Mucosa of rectum (tissue), 2 donors: ENCODE measurements around the gene NKD1.

Experiments used
- H3K27ac ChIP-seq, 2 donors: one replicate each; pipeline ENCODE4 v1.7.0; 2013; ENCODE audit warnings: inconsistent platforms in 2 of 2, low read depth in 2 of 2, low read length in 2 of 2
- H3K27me3 ChIP-seq, 2 donors: one replicate each; pipeline ENCODE4 v1.7.0; 2013; ENCODE audit warnings: low read length in 2 of 2; ENCODE audit not compliant: control insufficient read depth in 2 of 2, insufficient read depth in 2 of 2
- H3K36me3 ChIP-seq, 2 donors: one replicate each; pipeline ENCODE4 v1.7.0; 2013; ENCODE audit warnings: low read length in 2 of 2; ENCODE audit not compliant: control insufficient read depth in 2 of 2, insufficient read depth in 2 of 2
- H3K4me1 ChIP-seq, 2 donors: one replicate each; pipeline ENCODE4 v1.7.0; 2013; ENCODE audit warnings: low read length in 2 of 2, mild to moderate bottlenecking in 1 of 2; ENCODE audit not compliant: control insufficient read depth in 2 of 2, insufficient read depth in 2 of 2
- H3K4me3 ChIP-seq, 2 donors: one replicate each; pipeline ENCODE4 v1.7.0; 2013; ENCODE audit warnings: low read length in 2 of 2
- H3K9ac ChIP-seq, 2 donors: one replicate each; pipeline ENCODE4 v1.7.0; 2013; ENCODE audit warnings: low read length in 2 of 2, low read depth in 1 of 2, mild to moderate bottlenecking in 1 of 2
- H3K9me3 ChIP-seq, 2 donors: one replicate each; pipeline ENCODE4 v1.7.0; 2013; ENCODE audit warnings: low read length in 2 of 2; ENCODE audit not compliant: control insufficient read depth in 2 of 2
- donor health status: healthy.
- donor health status: Normal muscosa, but diverticular disease.

NKD1 gene

DNA sequence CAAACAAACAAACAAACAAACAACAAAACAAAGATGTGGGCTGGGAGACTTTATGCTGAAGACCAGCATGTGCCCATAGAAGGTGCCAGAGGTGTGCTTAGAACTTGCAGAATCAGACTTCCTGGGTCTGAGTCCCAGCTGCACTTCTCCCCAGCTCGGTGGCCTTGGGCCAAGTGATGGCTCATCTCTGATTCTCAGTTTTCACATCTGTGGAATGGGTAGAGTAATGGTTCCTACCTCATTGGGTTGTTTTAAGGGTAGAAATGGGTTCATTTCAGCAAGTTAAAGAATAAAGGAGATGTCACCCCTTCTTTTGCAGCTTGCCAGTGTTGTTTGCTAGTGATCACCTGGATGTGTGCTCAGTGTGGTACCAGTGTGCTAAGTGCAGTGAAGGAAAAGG, 10.7 kb downstream of the NKD1 start:
- Histone ChIP-seq H3K4me3 (no peak overlapping the region), H3K9me3 (peaks cover 0 to 2% of the 10 kb centered on the region in 2 donors), H3K4me1 (no peaks in the 10 kb centered on the region), H3K9ac (no peak overlapping the region), H3K36me3 (no peaks in the 10 kb centered on the region), H3K27ac (no peak overlapping the region), H3K27me3 (no peaks in the 10 kb centered on the region)

DNA sequence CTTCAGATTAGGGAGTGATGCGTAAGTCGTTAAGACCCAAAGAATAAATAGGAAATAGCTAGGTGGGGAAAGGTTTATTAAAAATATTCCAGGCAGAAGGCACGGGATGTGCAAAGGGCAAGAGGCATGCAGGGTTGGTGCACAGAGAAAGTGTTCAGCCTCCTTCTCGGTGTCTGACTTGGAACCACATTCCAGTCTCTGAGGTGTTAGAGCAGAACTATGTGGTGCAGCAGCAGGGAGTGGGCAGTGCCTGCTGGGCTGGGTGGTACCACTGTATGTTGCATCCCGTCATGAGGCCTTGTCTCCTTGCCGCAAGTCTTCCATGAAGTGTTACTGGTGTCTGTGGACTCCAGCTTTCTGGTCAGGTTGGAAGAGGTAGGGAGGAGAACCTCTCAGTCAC, 11.1 kb downstream of the NKD1 start:
- H3K9ac ChIP-seq, result no peak overlapping the region
- H3K4me1 ChIP-seq, result no peaks in the 10 kb centered on the region
- no peaks in the 10 kb centered on the region for H3K27me3 ChIP-seq
- H3K9me3 ChIP-seq, result peaks cover 0 to 2% of the 10 kb centered on the region in 2 donors
- no peaks in the 10 kb centered on the region for H3K36me3 ChIP-seq
- no peak overlapping the region for H3K27ac ChIP-seq
- no peak overlapping the region for H3K4me3 ChIP-seq

- Histone ChIP-seq H3K27me3 (no peaks in the 10 kb centered on the region), H3K4me1 (no peaks in the 10 kb centered on the region), H3K36me3 (no peaks in the 10 kb centered on the region), H3K9me3 (peaks cover 0 to 2% of the 10 kb centered on the region in 2 donors), H3K4me3 (no peak overlapping the region), H3K27ac (no peak overlapping the region), H3K9ac (no peak overlapping the region)
These were observed 11.8 kb downstream of the NKD1 start for GRCh38 chr16:50559804-50560514.

- no peaks in the 10 kb centered on the region for H3K27me3 ChIP-seq
- no peak overlapping the region for H3K27ac ChIP-seq
- no peaks in the 10 kb centered on the region for H3K36me3 ChIP-seq
These were observed 13.0 kb downstream of the NKD1 start for GRCh38 chr16:50560903-50561863.

DNA sequence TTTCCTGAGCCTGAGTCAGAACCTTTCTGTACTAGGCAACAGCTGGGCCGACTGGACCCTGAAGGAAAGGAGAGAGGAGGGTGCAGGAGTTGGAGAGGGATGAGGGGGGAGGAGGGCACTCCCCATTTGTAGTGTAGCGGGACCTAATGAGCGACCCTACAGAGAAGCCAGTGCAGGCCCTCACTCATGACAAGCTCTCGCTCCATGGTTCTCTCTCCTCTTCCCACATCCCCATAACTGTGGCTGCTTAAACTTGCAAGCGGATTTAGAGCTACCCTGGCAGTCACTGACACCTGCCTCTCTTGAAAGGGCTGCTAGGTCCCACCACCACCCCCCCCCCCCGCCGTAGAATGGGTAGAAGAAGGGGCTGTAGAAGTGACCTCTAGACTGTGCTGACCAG, 14.5 kb downstream of the NKD1 start:
- no peaks in the 10 kb centered on the region for H3K4me1 ChIP-seq
- no peak overlapping the region for H3K9ac ChIP-seq
- no peak overlapping the region for H3K4me3 ChIP-seq
- no peak overlapping the region for H3K27ac ChIP-seq
- no peaks in the 10 kb centered on the region for H3K27me3 ChIP-seq
- H3K36me3 ChIP-seq, result no peaks in the 10 kb centered on the region
- H3K9me3 ChIP-seq, result peaks cover 0 to 2% of the 10 kb centered on the region in 2 donors

More at GRCh38 chr16:50560903-50561863, 13.0 kb downstream of the NKD1 start:
- Histone ChIP-seq H3K9me3 (peaks cover 0 to 2% of the 10 kb centered on the region in 2 donors), H3K4me3 (no peak overlapping the region), H3K9ac (no peak overlapping the region), H3K4me1 (no peaks in the 10 kb centered on the region)

- Histone ChIP-seq H3K36me3 (no peaks in the 10 kb centered on the region), H3K27me3 (no peaks in the 10 kb centered on the region), H3K27ac (no peak overlapping the region), H3K4me3 (no peak overlapping the region), H3K4me1 (no peaks in the 10 kb centered on the region), H3K9ac (no peak overlapping the region), H3K9me3 (peaks cover 0 to 2% of the 10 kb centered on the region in 2 donors)
These were observed 15.8 kb downstream of the NKD1 start for GRCh38 chr16:50563989-50564388.

DNA sequence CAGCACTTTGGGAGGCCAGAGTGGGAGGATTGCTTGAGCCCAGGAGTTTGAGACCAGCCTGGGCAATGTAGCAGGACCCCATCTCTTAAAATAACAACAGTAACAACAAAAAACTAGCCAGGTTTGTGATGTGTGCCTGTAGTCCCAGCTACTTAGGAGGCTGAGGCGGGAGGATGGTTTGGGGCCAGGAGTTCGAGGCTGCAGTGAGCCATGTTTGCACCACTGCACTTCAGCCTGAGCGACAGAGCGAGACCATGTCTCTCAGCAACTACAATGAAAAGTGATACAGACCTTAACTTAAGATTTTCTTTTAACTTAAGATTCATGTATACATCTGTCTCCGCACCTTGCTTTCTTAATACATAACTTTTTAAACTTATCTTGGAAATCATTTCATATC, 17.2 kb downstream of the NKD1 start:
- H3K27me3 ChIP-seq, result no peaks in the 10 kb centered on the region

GRCh38 chr16:50566014-50566962, 18.1 kb downstream of the NKD1 start:
- Histone ChIP-seq H3K4me1 (no peaks in the 10 kb centered on the region), H3K27ac (no peak overlapping the region)

More for the DNA sequence above, 17.2 kb downstream of the NKD1 start:
- no peak overlapping the region for H3K9ac ChIP-seq
- H3K4me3 ChIP-seq, result no peak overlapping the region
- H3K9me3 ChIP-seq, result peaks cover 0 to 2% of the 10 kb centered on the region in 2 donors
- H3K4me1 ChIP-seq, result no peaks in the 10 kb centered on the region
- no peak overlapping the region for H3K27ac ChIP-seq
- no peaks in the 10 kb centered on the region for H3K36me3 ChIP-seq

GRCh38 chr16:50567651-50568050, 19.5 kb downstream of the NKD1 start:
- no peak overlapping the region for H3K27ac ChIP-seq
- H3K36me3 ChIP-seq, result no peaks in the 10 kb centered on the region
- no peaks in the 10 kb centered on the region for H3K27me3 ChIP-seq
- no peak overlapping the region for H3K9ac ChIP-seq
- H3K9me3 ChIP-seq, result no peaks in the 10 kb centered on the region
- H3K4me1 ChIP-seq, result no peaks in the 10 kb centered on the region
- no peak overlapping the region for H3K4me3 ChIP-seq

More at GRCh38 chr16:50566014-50566962, 18.1 kb downstream of the NKD1 start:
- H3K36me3 ChIP-seq, result no peaks in the 10 kb centered on the region
- H3K27me3 ChIP-seq, result no peaks in the 10 kb centered on the region
- H3K9ac ChIP-seq, result no peak overlapping the region
- peaks cover 0 to 2% of the 10 kb centered on the region in 2 donors for H3K9me3 ChIP-seq
- H3K4me3 ChIP-seq, result no peak overlapping the region
